Naive thymus-derived CD8-positive, alpha-beta T cell (primary cell): ENCODE results near the gene KRTAP3-3. TPM values are rescaled to one million over a fixed set of nuclear protein-coding genes. Genes with fewer than 3 reads are reported as not detected.

Experiments
- ATAC-seq, 2 donors: fragments of 150-1000 bp; cut with Tn5 transposase in 1 of 2; sonication (Bioruptor Pico), chemical (Tn5 transposase) in 1 of 2; 1 replicate in 1 of 2; 2 replicates in 1 of 2; pipeline ENCODE4 v1.10.0; 2021; ENCODE audit warnings: mild to moderate bottlenecking in 2 of 2, moderate library complexity in 2 of 2
- POLR2A ChIA-PET: fragments of 350-600 bp; sonication (Branson Sonifier 250); formaldehyde crosslinking; loops from one replicate; lab custom pipeline; 2021; ENCODE audit warnings: antibody characterized with exemption; lab: Charles Lee
- DNase-seq, 10 donors: peaks; one replicate each; pipeline versions ENCODE4 v3.0.0 to v3.0.0-alpha.2; 2020 to 2022
- H3K27ac Mint-ChIP-seq, 10 donors: one replicate each; pipeline ENCODE4 v1.8.0; 2020 to 2022; ENCODE audit warnings: mild to moderate bottlenecking in 10 of 10, mixed read lengths in 10 of 10, moderate library complexity in 4 of 10, inconsistent platforms in 1 of 10
- H3K27me3 Mint-ChIP-seq, 5 donors: one replicate each; pipeline ENCODE4 v1.8.0; 2021 to 2022; ENCODE audit warnings: mixed read lengths in 5 of 5
- H3K36me3 Mint-ChIP-seq, 3 donors: one replicate each; pipeline ENCODE4 v1.8.0; 2020 to 2022; ENCODE audit warnings: mixed read lengths in 3 of 3, mild to moderate bottlenecking in 2 of 3, inconsistent platforms in 1 of 3
- H3K4me1 Mint-ChIP-seq, 4 donors: one replicate each; pipeline ENCODE4 v1.8.0; 2021 to 2022; ENCODE audit warnings: mixed read lengths in 4 of 4
- H3K4me3 Mint-ChIP-seq, 10 donors: one replicate each; pipeline ENCODE4 v1.8.0; 2020 to 2022; ENCODE audit warnings: mild to moderate bottlenecking in 10 of 10, mixed read lengths in 10 of 10, moderate library complexity in 6 of 10, inconsistent platforms in 1 of 10
- H3K9me3 Mint-ChIP-seq, 9 donors: one replicate each; pipeline ENCODE4 v1.8.0; 2020 to 2022; ENCODE audit warnings: mixed read lengths in 9 of 9, mild to moderate bottlenecking in 3 of 9, inconsistent platforms in 1 of 9, moderate library complexity in 1 of 9
- polyA plus RNA-seq, 3 donors: library from polyadenylated mRNA; unstranded; fragments of 300-500 nt; fragmentation: Illumina TruSeq; gene quantifications; one replicate each; pipeline ENCODE4 v1.2.3, GENCODE V29; 2021
- total RNA-seq, 8 experiments: library from RNA in 2 of 8; stranded (reverse) in 2 of 8; gene quantifications; one replicate each; pipeline ENCODE4 v1.2.3 and lab custom pipeline; 2021 to 2026

Gene KRTAP3-3
- total and polyA plus RNA-seq, 5 experiments from 2014 or later: not detected

- H3K4me1 Mint-ChIP-seq: peaks cover 0 to 4% (median 0%) of the 10 kb centered on the region in 4 donors
- H3K27me3 Mint-ChIP-seq: peaks cover 37 to 81% (median 43%) of the 10 kb centered on the region in 5 donors
- H3K27ac Mint-ChIP-seq: no peak overlapping the region
- DNase-seq: no peak
- peaks cover 0 to 3% (median 0%) of the 10 kb centered on the region in 3 donors for H3K36me3 Mint-ChIP-seq
- no peak overlapping the region for H3K4me3 Mint-ChIP-seq
- POLR2A ChIA-PET: no interaction called here
- ATAC-seq: no peak
- no peaks in the 10 kb centered on the region for H3K9me3 Mint-ChIP-seq
Observed at GRCh38 chr17:40951011-40951622, 42.8 kb downstream of the KRTAP3-3 start.

- Mint-ChIP-seq H3K36me3 (peaks cover 0 to 3% (median 0%) of the 10 kb centered on the region in 3 donors), H3K4me1 (peaks cover 0 to 4% (median 0%) of the 10 kb centered on the region in 4 donors), H3K4me3 (no peak overlapping the region), H3K27ac (no peak overlapping the region), H3K9me3 (peaks cover 0 to under 1% (median 0%) of the 10 kb centered on the region in 9 donors), H3K27me3 (peaks cover 40 to 81% (median 49%) of the 10 kb centered on the region in 5 donors)
- POLR2A ChIA-PET: no interaction called here
- no peak for ATAC-seq
- DNase-seq: no peak
Observed at GRCh38 chr17:40950176-40950575, 43.8 kb downstream of the KRTAP3-3 start.

- ATAC-seq: no peak
- Mint-ChIP-seq H3K27ac (peak overlapping the region in 1 of 10 donors; percentile 0), H3K27me3 (peaks cover 38 to 81% (median 49%) of the 10 kb centered on the region in 5 donors), H3K9me3 (peaks cover 0 to 2% (median 0%) of the 10 kb centered on the region in 9 donors), H3K36me3 (peaks cover 0 to 3% (median 0%) of the 10 kb centered on the region in 3 donors), H3K4me1 (peaks cover 0 to 4% (median 0%) of the 10 kb centered on the region in 4 donors), H3K4me3 (no peak overlapping the region)
- no peak for DNase-seq
- POLR2A ChIA-PET: no interaction called here
Observed at GRCh38 chr17:40949418-40949817, 44.5 kb downstream of the KRTAP3-3 start.

- POLR2A ChIA-PET: no interaction called here
- no peak overlapping the region for H3K4me3 Mint-ChIP-seq
- no peak overlapping the region for H3K27ac Mint-ChIP-seq
- H3K36me3 Mint-ChIP-seq: peaks cover 0 to 3% (median 0%) of the 10 kb centered on the region in 3 donors
- ATAC-seq (no peak), DNase-seq (no peak)
- peaks cover 0 to 2% (median 0%) of the 10 kb centered on the region in 9 donors for H3K9me3 Mint-ChIP-seq
- peaks cover 36 to 81% (median 54%) of the 10 kb centered on the region in 5 donors for H3K27me3 Mint-ChIP-seq
- H3K4me1 Mint-ChIP-seq: peaks cover 0 to 4% (median 0%) of the 10 kb centered on the region in 4 donors
Observed at GRCh38 chr17:40947929-40948328, 46.0 kb downstream of the KRTAP3-3 start.

GRCh38 chr17:40945414-40945813 is 48.5 kb downstream of the KRTAP3-3 start:
- Mint-ChIP-seq H3K4me1 (peaks cover 0 to 4% (median 2%) of the 10 kb centered on the region in 4 donors), H3K27me3 (peaks cover 33 to 79% (median 51%) of the 10 kb centered on the region in 5 donors), H3K36me3 (no peaks in the 10 kb centered on the region), H3K4me3 (no peak overlapping the region), H3K27ac (no peak overlapping the region), H3K9me3 (peaks cover 0 to 2% (median 0%) of the 10 kb centered on the region in 9 donors)
- ATAC-seq: no peak
- DNase-seq: no peak
- POLR2A ChIA-PET: no interaction called here

- H3K4me1 Mint-ChIP-seq: peaks cover 0 to 4% (median 2%) of the 10 kb centered on the region in 4 donors
- H3K36me3 Mint-ChIP-seq: no peaks in the 10 kb centered on the region
- DNase-seq (no peak), ATAC-seq (no peak)
- H3K9me3 Mint-ChIP-seq: peaks cover 0 to 2% (median 0%) of the 10 kb centered on the region in 9 donors
- H3K4me3 Mint-ChIP-seq: no peak overlapping the region
- H3K27ac Mint-ChIP-seq: no peak overlapping the region
- H3K27me3 Mint-ChIP-seq: peaks cover 28 to 70% (median 45%) of the 10 kb centered on the region in 5 donors
- POLR2A ChIA-PET: no interaction called here
Observed at GRCh38 chr17:40944531-40944930, 49.4 kb downstream of the KRTAP3-3 start.

Other genes with a start within 250 kb of the KRTAP3-3 start
Only the 30 nearest of the 36 such genes appear.
- gene KRT28, start 194.2 kb downstream of the KRTAP3-3 start, total RNA-seq: not detected
- not detected for gene KRT28, start 194.2 kb downstream of the KRTAP3-3 start, polyA plus RNA-seq
- 10 to 100 TPM; 47.8 to 53.7 TPM for gene KRT10, start 171.6 kb downstream of the KRTAP3-3 start, total RNA-seq
- gene KRT10, start 171.6 kb downstream of the KRTAP3-3 start, polyA plus RNA-seq: 100 to 1,000 TPM; 185 to 239 (median 204) TPM
- gene KRT12, start 126.9 kb downstream of the KRTAP3-3 start, total RNA-seq: not detected
- gene KRT12, start 126.9 kb downstream of the KRTAP3-3 start, polyA plus RNA-seq: not detected
- not detected for gene KRT20, start 108.9 kb downstream of the KRTAP3-3 start, total RNA-seq
- gene KRT20, start 108.9 kb downstream of the KRTAP3-3 start, polyA plus RNA-seq: not detected
- not detected for gene KRT23, start 56.5 kb downstream of the KRTAP3-3 start, total RNA-seq
- not detected for gene KRT23, start 56.5 kb downstream of the KRTAP3-3 start, polyA plus RNA-seq
- gene KRT39, start 27.2 kb downstream of the KRTAP3-3 start, total RNA-seq: not detected
- not detected for gene KRT39, start 27.2 kb downstream of the KRTAP3-3 start, polyA plus RNA-seq
- not detected for gene KRT40, start 9.8 kb downstream of the KRTAP3-3 start, total RNA-seq
- gene KRT40, start 9.8 kb downstream of the KRTAP3-3 start, polyA plus RNA-seq: not detected
- gene KRTAP3-2, start 5.7 kb upstream of the KRTAP3-3 start, total RNA-seq: not detected
- not detected for gene KRTAP3-2, start 5.7 kb upstream of the KRTAP3-3 start, polyA plus RNA-seq
- not detected for gene KRTAP3-1, start 15.0 kb upstream of the KRTAP3-3 start, total RNA-seq
- not detected for gene KRTAP3-1, start 15.0 kb upstream of the KRTAP3-3 start, polyA plus RNA-seq
- not detected for gene KRTAP1-5, start 33.0 kb upstream of the KRTAP3-3 start, total RNA-seq
- gene KRTAP1-5, start 33.0 kb upstream of the KRTAP3-3 start, polyA plus RNA-seq: not detected
- gene KRTAP1-4, start 36.0 kb upstream of the KRTAP3-3 start, total RNA-seq: not detected
- not detected for gene KRTAP1-4, start 36.0 kb upstream of the KRTAP3-3 start, polyA plus RNA-seq
- gene KRTAP1-3, start 40.7 kb upstream of the KRTAP3-3 start, total RNA-seq: not detected
- not detected for gene KRTAP1-3, start 40.7 kb upstream of the KRTAP3-3 start, polyA plus RNA-seq
- gene KRTAP1-1, start 47.3 kb upstream of the KRTAP3-3 start, total RNA-seq: not detected
- gene KRTAP1-1, start 47.3 kb upstream of the KRTAP3-3 start, polyA plus RNA-seq: not detected
- gene KRTAP2-1, start 53.2 kb upstream of the KRTAP3-3 start, total RNA-seq: not detected
- not detected for gene KRTAP2-1, start 53.2 kb upstream of the KRTAP3-3 start, polyA plus RNA-seq
- gene KRTAP2-2, start 61.1 kb upstream of the KRTAP3-3 start, total RNA-seq: not detected
- gene KRTAP2-2, start 61.1 kb upstream of the KRTAP3-3 start, polyA plus RNA-seq: not detected
- not detected for gene KRTAP2-3, start 66.0 kb upstream of the KRTAP3-3 start, total RNA-seq
- gene KRTAP2-3, start 66.0 kb upstream of the KRTAP3-3 start, polyA plus RNA-seq: not detected
- not detected for gene KRTAP2-4, start 71.7 kb upstream of the KRTAP3-3 start, total RNA-seq
- gene KRTAP2-4, start 71.7 kb upstream of the KRTAP3-3 start, polyA plus RNA-seq: not detected
- not detected for gene KRTAP4-7, start 90.0 kb upstream of the KRTAP3-3 start, total RNA-seq
- not detected for gene KRTAP4-7, start 90.0 kb upstream of the KRTAP3-3 start, polyA plus RNA-seq
- gene KRTAP4-8, start 104.0 kb upstream of the KRTAP3-3 start, total RNA-seq: not detected
- not detected for gene KRTAP4-8, start 104.0 kb upstream of the KRTAP3-3 start, polyA plus RNA-seq
- gene KRTAP4-16, start 108.0 kb upstream of the KRTAP3-3 start, total RNA-seq: not detected
- not detected for gene KRTAP4-16, start 108.0 kb upstream of the KRTAP3-3 start, polyA plus RNA-seq
- gene KRTAP4-9, start 111.2 kb upstream of the KRTAP3-3 start, total RNA-seq: not detected
- not detected for gene KRTAP4-9, start 111.2 kb upstream of the KRTAP3-3 start, polyA plus RNA-seq
- gene KRTAP4-11, start 124.2 kb upstream of the KRTAP3-3 start, total RNA-seq: not detected
- not detected for gene KRTAP4-11, start 124.2 kb upstream of the KRTAP3-3 start, polyA plus RNA-seq
- gene KRTAP4-12, start 130.0 kb upstream of the KRTAP3-3 start, total RNA-seq: not detected
- gene KRTAP4-12, start 130.0 kb upstream of the KRTAP3-3 start, polyA plus RNA-seq: under 1 TPM in 1 of 3 donors, not detected in 2; 0.15 TPM
- gene KRTAP4-6, start 146.4 kb upstream of the KRTAP3-3 start, total RNA-seq: not detected
- gene KRTAP4-6, start 146.4 kb upstream of the KRTAP3-3 start, polyA plus RNA-seq: not detected
- not detected for gene KRTAP4-5, start 155.7 kb upstream of the KRTAP3-3 start, total RNA-seq
- not detected for gene KRTAP4-5, start 155.7 kb upstream of the KRTAP3-3 start, polyA plus RNA-seq
- not detected for gene KRTAP4-4, start 166.6 kb upstream of the KRTAP3-3 start, total RNA-seq
- not detected for gene KRTAP4-4, start 166.6 kb upstream of the KRTAP3-3 start, polyA plus RNA-seq
- not detected for gene KRTAP4-3, start 174.1 kb upstream of the KRTAP3-3 start, total RNA-seq
- gene KRTAP4-3, start 174.1 kb upstream of the KRTAP3-3 start, polyA plus RNA-seq: not detected
- not detected for gene KRTAP4-2, start 184.1 kb upstream of the KRTAP3-3 start, total RNA-seq
- gene KRTAP4-2, start 184.1 kb upstream of the KRTAP3-3 start, polyA plus RNA-seq: not detected
- gene KRTAP4-1, start 190.7 kb upstream of the KRTAP3-3 start, total RNA-seq: not detected
- gene KRTAP4-1, start 190.7 kb upstream of the KRTAP3-3 start, polyA plus RNA-seq: not detected
- not detected for gene KRTAP9-1, start 195.7 kb upstream of the KRTAP3-3 start, total RNA-seq
- not detected for gene KRTAP9-1, start 195.7 kb upstream of the KRTAP3-3 start, polyA plus RNA-seq